ENCODE data around the gene CLRN1.
A peak's percentile ranks its signal among the peaks of the same experiment; 100 is the strongest.

The CLRN1 gene

GRCh38 chr3:150975086-150975991 is 2.8 kb upstream of the CLRN1 start:
- H3K4me1 ChIP-seq (ENCODE audit: insufficient read depth, insufficient read length), result peaks cover 5% of the 10 kb centered on the region
- no peaks in the 10 kb centered on the region for H3K9me3 ChIP-seq (ENCODE audit: insufficient read depth, low read length)
- no peak for DNase-seq (ENCODE audit: low read depth, low spot score)
- TF ChIP-seq ZNF274 (IDR thresholded peaks at IDR 0.05; ENCODE audit: low read depth, low read length) (no peak), SUZ12 (IDR thresholded peaks at IDR 0.05; ENCODE audit: extremely low read depth, insufficient read depth, insufficient read length) (no peak), YY1 (IDR thresholded peaks at IDR 0.05; ENCODE audit: insufficient read depth, insufficient read length) (no peak)
- H3K9ac ChIP-seq (ENCODE audit: insufficient read length, low read depth), result no peak overlapping the region
- no peak overlapping the region for H3K4me3 ChIP-seq (ENCODE audit: insufficient read length, low read depth)
- no peaks in the 10 kb centered on the region for H3K27me3 ChIP-seq (ENCODE audit: insufficient read depth, insufficient read length)
- no peaks in the 10 kb centered on the region for H3K36me3 ChIP-seq (ENCODE audit: insufficient read depth, insufficient read length, low read length)

DNA sequence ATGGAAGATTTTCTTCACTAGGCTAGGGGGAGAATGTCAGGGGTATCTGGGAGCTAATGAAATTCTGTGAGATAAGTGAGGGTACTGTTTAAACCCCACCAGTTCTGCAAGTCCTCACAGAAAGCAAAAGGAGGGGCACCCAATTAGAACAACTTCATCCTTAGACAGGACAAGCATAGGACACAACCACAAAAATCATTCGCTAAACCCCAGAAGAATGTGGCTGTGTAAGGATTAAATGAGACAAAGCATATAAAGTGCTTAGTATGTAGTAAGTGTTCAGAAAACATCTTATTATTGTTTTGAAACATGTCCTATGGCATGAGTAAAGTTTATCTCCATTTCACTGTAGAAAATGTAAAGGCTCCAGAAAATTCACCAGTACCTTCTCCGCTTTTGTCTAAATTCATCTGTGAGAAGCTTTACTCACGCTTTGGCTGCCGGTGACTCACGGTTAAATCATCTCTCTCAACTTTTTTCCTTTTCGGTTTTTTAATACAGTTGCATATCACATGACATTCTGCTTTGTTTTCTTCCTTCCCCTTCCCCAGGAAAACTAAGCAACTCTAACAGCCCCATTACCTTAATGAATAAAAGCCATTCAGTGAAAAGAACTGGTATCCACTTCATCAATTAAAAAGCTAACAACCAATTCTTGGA is 1.7 kb downstream of the CLRN1 start:
- no peak for TF ChIP-seq SUZ12 (IDR thresholded peaks at IDR 0.05; ENCODE audit: extremely low read depth, insufficient read depth, insufficient read length)
- Histone ChIP-seq H3K4me1 (ENCODE audit: insufficient read depth, insufficient read length) (peaks cover 5% of the 10 kb centered on the region), H3K9ac (ENCODE audit: insufficient read length, low read depth) (no peak overlapping the region), H3K4me3 (ENCODE audit: insufficient read length, low read depth) (no peak overlapping the region), H3K27me3 (ENCODE audit: insufficient read depth, insufficient read length) (no peaks in the 10 kb centered on the region), H3K36me3 (ENCODE audit: insufficient read depth, insufficient read length, low read length) (no peaks in the 10 kb centered on the region), H3K9me3 (ENCODE audit: insufficient read depth, low read length) (no peaks in the 10 kb centered on the region)
- DNase-seq (ENCODE audit: low read depth, low spot score), result peak; percentile 43

DNA sequence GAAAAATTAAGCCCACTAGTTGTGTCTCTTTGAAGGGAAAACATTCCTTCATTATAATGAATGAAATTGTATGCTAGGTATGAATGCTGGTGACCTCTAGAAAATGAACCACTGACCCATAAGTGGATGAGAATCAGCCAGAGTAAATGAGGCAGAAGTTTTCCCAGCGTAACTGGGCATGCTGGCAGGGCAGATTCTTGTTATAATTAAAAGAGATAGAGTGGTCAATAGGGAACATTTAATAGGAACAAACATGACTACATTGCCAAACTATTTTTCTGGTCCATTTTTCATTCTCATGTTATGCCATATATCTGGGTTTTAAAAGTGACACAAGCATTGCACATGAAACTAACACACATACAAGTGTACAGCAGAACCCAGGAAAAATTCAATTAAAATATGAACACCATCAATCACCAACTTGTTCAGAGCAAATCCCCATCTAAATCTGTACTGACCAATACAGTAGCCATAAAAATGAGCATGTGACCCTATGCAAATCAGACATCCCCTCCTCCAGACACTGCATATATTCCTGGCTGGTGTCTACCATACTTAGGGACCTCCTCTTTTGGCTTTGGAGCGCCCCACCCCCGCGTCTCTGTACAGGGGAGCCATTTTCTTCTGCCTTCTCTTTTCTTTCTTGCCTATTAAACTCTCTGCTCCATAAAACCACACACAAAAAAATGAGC is 4.0 kb downstream of the CLRN1 start:
- Histone ChIP-seq H3K27me3 (ENCODE audit: insufficient read depth, insufficient read length) (no peaks in the 10 kb centered on the region), H3K9ac (ENCODE audit: insufficient read length, low read depth) (no peak overlapping the region), H3K9me3 (ENCODE audit: insufficient read depth, low read length) (no peaks in the 10 kb centered on the region), H3K36me3 (ENCODE audit: insufficient read depth, insufficient read length, low read length) (no peaks in the 10 kb centered on the region), H3K4me3 (ENCODE audit: insufficient read length, low read depth) (no peak overlapping the region), H3K4me1 (ENCODE audit: insufficient read depth, insufficient read length) (peaks cover 5% of the 10 kb centered on the region)
- TF ChIP-seq ZNF274 (IDR thresholded peaks at IDR 0.05; ENCODE audit: low read depth, low read length), result no peak
- TF ChIP-seq SUZ12 (IDR thresholded peaks at IDR 0.05; ENCODE audit: extremely low read depth, insufficient read depth, insufficient read length), result no peak
- TF ChIP-seq YY1 (IDR thresholded peaks at IDR 0.05; ENCODE audit: insufficient read depth, insufficient read length), result no peak
- no peak for DNase-seq (ENCODE audit: low read depth, low spot score)

- peaks cover 2% of the 10 kb centered on the region for H3K4me1 ChIP-seq (ENCODE audit: insufficient read depth, insufficient read length)
- H3K36me3 ChIP-seq (ENCODE audit: insufficient read depth, insufficient read length, low read length), result no peaks in the 10 kb centered on the region
- no peaks in the 10 kb centered on the region for H3K27me3 ChIP-seq (ENCODE audit: insufficient read depth, insufficient read length)
- no peaks in the 10 kb centered on the region for H3K9me3 ChIP-seq (ENCODE audit: insufficient read depth, low read length)
- no peak overlapping the region for H3K4me3 ChIP-seq (ENCODE audit: insufficient read length, low read depth)
- no peak for DNase-seq (ENCODE audit: low read depth, low spot score)
- TF ChIP-seq YY1 (IDR thresholded peaks at IDR 0.05; ENCODE audit: insufficient read depth, insufficient read length), result no peak
- no peak for TF ChIP-seq SUZ12 (IDR thresholded peaks at IDR 0.05; ENCODE audit: extremely low read depth, insufficient read depth, insufficient read length)
- no peak for TF ChIP-seq ZNF274 (IDR thresholded peaks at IDR 0.05; ENCODE audit: low read depth, low read length)
- no peak overlapping the region for H3K9ac ChIP-seq (ENCODE audit: insufficient read length, low read depth)
Observed at GRCh38 chr3:150965436-150965835, 7.1 kb downstream of the CLRN1 start.

GRCh38 chr3:150961949-150962348 is 10.6 kb downstream of the CLRN1 start:
- TF ChIP-seq YY1 (IDR thresholded peaks at IDR 0.05; ENCODE audit: insufficient read depth, insufficient read length), result no peak
- no peak for TF ChIP-seq SUZ12 (IDR thresholded peaks at IDR 0.05; ENCODE audit: extremely low read depth, insufficient read depth, insufficient read length)
- no peak for TF ChIP-seq ZNF274 (IDR thresholded peaks at IDR 0.05; ENCODE audit: low read depth, low read length)
- H3K9me3 ChIP-seq (ENCODE audit: insufficient read depth, low read length), result no peaks in the 10 kb centered on the region
- H3K36me3 ChIP-seq (ENCODE audit: insufficient read depth, insufficient read length, low read length), result no peaks in the 10 kb centered on the region
- peaks cover 2% of the 10 kb centered on the region for H3K4me1 ChIP-seq (ENCODE audit: insufficient read depth, insufficient read length)
- no peaks in the 10 kb centered on the region for H3K27me3 ChIP-seq (ENCODE audit: insufficient read depth, insufficient read length)
- no peak overlapping the region for H3K4me3 ChIP-seq (ENCODE audit: insufficient read length, low read depth)
- H3K9ac ChIP-seq (ENCODE audit: insufficient read length, low read depth), result no peak overlapping the region
- DNase-seq (ENCODE audit: low read depth, low spot score), result no peak

GRCh38 chr3:150960708-150961684 is 11.5 kb downstream of the CLRN1 start:
- H3K9ac ChIP-seq (ENCODE audit: insufficient read length, low read depth), result no peak overlapping the region
- H3K4me1 ChIP-seq (ENCODE audit: insufficient read depth, insufficient read length), result peaks cover 2% of the 10 kb centered on the region
- H3K9me3 ChIP-seq (ENCODE audit: insufficient read depth, low read length), result no peaks in the 10 kb centered on the region
- no peaks in the 10 kb centered on the region for H3K27me3 ChIP-seq (ENCODE audit: insufficient read depth, insufficient read length)
- no peak overlapping the region for H3K4me3 ChIP-seq (ENCODE audit: insufficient read length, low read depth)
- TF ChIP-seq ZNF274 (IDR thresholded peaks at IDR 0.05; ENCODE audit: low read depth, low read length), result no peak
- H3K36me3 ChIP-seq (ENCODE audit: insufficient read depth, insufficient read length, low read length), result no peaks in the 10 kb centered on the region
- no peak for DNase-seq (ENCODE audit: low read depth, low spot score)

All from NT2/D1 (cell line).